Heart right ventricle (tissue), 16 donors: ENCODE measurements around the gene DNMT3A. TPM values are rescaled to one million over a fixed set of nuclear protein-coding genes. Genes with fewer than 3 reads are reported as not detected.

ENCODE experiments used
- ATAC-seq, 8 donors: fragments of 200-7000 bp; cut with Tn5 transposase; one replicate each; pipeline ENCODE4 v1.9.1; 2020; ENCODE audit warnings: mild to moderate bottlenecking in 8 of 8, moderate library complexity in 8 of 8, moderate number of reproducible peaks in 1 of 8
- DNase-seq, 2 donors: peaks; one replicate each; pipeline ENCODE4 v3.0.0-alpha.2; 2020
- H3K27ac ChIP-seq, 10 donors: fragments of 200-600 bp; sonication (generic) in 2 of 10; one replicate each; pipeline versions ENCODE4 v1.5.0 to v1.8.0; 2020 to 2022; ENCODE audit warnings: mild to moderate bottlenecking in 3 of 10
- H3K27me3 ChIP-seq, 7 donors: fragments of 200-600 bp; one replicate each; pipeline ENCODE4 v1.8.0; 2021 to 2022; ENCODE audit warnings: mild to moderate bottlenecking in 2 of 7
- H3K36me3 ChIP-seq, 9 donors: fragments of 200-600 bp; sonication (generic) in 1 of 9; one replicate each; pipeline versions ENCODE4 v1.5.0 to v1.8.0; 2020 to 2022; ENCODE audit warnings: mild to moderate bottlenecking in 2 of 9
- H3K4me1 ChIP-seq, 9 donors: fragments of 200-600 bp; sonication (generic) in 1 of 9; one replicate each; pipeline versions ENCODE4 v1.5.0 to v1.8.0; 2020 to 2022; ENCODE audit warnings: mild to moderate bottlenecking in 4 of 9
- H3K4me3 ChIP-seq, 10 donors: fragments of 200-600 bp; sonication (generic) in 2 of 10; one replicate each; pipeline versions ENCODE4 v1.5.0 to v1.8.0; 2020 to 2022; ENCODE audit warnings: mild to moderate bottlenecking in 7 of 10, moderate library complexity in 2 of 10
- H3K9me3 ChIP-seq, 11 donors: fragments of 200-600 bp in 10 of 11; sonication (generic) in 2 of 11; one replicate each; pipeline versions ENCODE4 v1.5.0 to v1.8.0; 2013 to 2022; ENCODE audit warnings: mild to moderate bottlenecking in 2 of 11, control low read depth in 1 of 11, moderate library complexity in 1 of 11
- CTCF ChIP-seq, 9 donors: fragments of 200-600 bp; sonication (generic) in 2 of 9; IDR thresholded peaks; one replicate each; pipeline versions ENCODE4 v1.5.0 to v1.8.0; 2021 to 2022; ENCODE audit warnings: antibody characterized with exemption in 9 of 9, mild to moderate bottlenecking in 5 of 9, moderate library complexity in 1 of 9
- WGBS, 2 donors: extraction: QIAGEN DNeasy Blood & Tissue Kit; methylation state at CpG; one replicate each; pipeline ENCODE4 v1.1.7; 2013; ENCODE audit warnings: inconsistent platforms in 1 of 2; 5-methylcytosine and 5-hydroxymethylcytosine counted together
- intact Hi-C, 10 donors: fragments of 100-400 bp; cut with DNase I; formaldehyde crosslinking; loops; one replicate each; pipeline versions ENCODE4 v1.11.1 to v1.14.2; 2022
- polyA plus RNA-seq, 2 donors: library from polyadenylated mRNA; stranded (reverse); fragments of 200-250 nt; gene quantifications; one replicate each; pipeline ENCODE4 v1.2.3, GENCODE V29; 2013
- total RNA-seq, 10 donors: library from RNA; stranded (reverse); fragmentation: NEBNext Ultra II Directional in 3 of 10; extraction: Animal tissue kit (Norgen Biotek cat#: 25700) in 3 of 10; gene quantifications; one replicate each; pipeline versions ENCODE4 v1.2.1 to v1.2.4, GENCODE V29; 2021 to 2023
- donor health status: Arrhythmogenic right ventricular cardiomyopathy.
- donor health status: ischemic (EF 13 %, LVEDD 7.1; RV severe dilation, severe dysfunction).
- donor health status: healthy with polysubstance abuse.
- donor health status: DM: no; HTN: yes; CAD: no.
- donor health status: DM: no; HTN: no; CAD: no.
- donor health status: ischemic (EF 25% LVEDD 6.9; RV normal size, moderate dysfunction).
- donor health status: ischemic (EF 25% LVEDD 5.7; RV mildly dilated, moderate dysfunction).
- donor health status: healthy.
- donor health status: DM: yes; HTN: yes; CAD: no.
- donor health status: Ischemic cardiomyopathy.
- donor health status: ischemic (EF 35%, LVEDD 5.7; RV mildly dilated, moderate dysfunction).
- donor health status: nonischemic (EF 11% LVEDD 7.7; RV severe dilation, severe dysfunction).
- donor health status: DM: yes; HTN: yes; CAD: no.
- donor health status: PGD.
- donor health status: ischemic (EF 29% LVEDD 5.4; RV normal size, mild dysfunction).
- donor health status: nonischemic (EF 23%, LVEDD 6.1; RV moderate dilation, normal function).

DNMT3A gene
- total and polyA plus RNA-seq, 12 donors, result 4.7 to 23.7 (median 19.3) TPM

DNA sequence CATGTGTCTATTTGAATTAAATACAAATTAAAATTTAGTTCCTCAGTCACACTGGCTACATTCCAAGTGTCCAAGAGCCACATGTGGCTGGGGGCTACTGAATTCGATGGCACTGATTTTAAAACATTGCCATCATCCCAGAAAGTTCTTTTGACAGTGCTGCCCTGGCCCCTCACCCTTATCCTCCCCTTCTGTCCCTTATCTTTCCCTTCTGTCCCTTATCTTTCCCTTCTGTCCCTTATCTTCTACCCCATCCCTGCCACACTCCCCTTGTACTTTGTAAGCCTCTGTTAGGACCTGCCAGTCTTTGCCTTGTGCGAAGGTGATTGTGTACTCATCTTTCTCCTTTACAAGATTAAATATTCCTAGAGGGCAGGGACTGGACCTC, 85.2 kb downstream of the DNMT3A start:
- peaks cover 0 to 64% (median 18%) of the 10 kb centered on the region in 9 donors for H3K36me3 ChIP-seq
- intact Hi-C loops, result loop anchor here in 1 of 10 donors (5.0 kb wide), 1 partner anchor 86 kb away; the partner anchor contains the start of gene DNMT3A
- TF ChIP-seq CTCF (IDR thresholded peaks at IDR 0.05), result no peak
- peak overlapping the region in 5 of 10 donors; percentile 37 to 68 (median 67) for H3K27ac ChIP-seq
- ATAC-seq (no peak), DNase-seq (no peak)
- H3K4me1 ChIP-seq, result peaks cover 16 to 40% (median 31%) of the 10 kb centered on the region in 9 donors
- H3K9me3 ChIP-seq, result no peaks in the 10 kb centered on the region
- no peaks in the 10 kb centered on the region for H3K27me3 ChIP-seq
- 54 to 59% methylated on average over 2 of the region's 2 CpGs for WGBS, 2 donors
- H3K4me3 ChIP-seq, result no peak overlapping the region

GRCh38 chr2:25255745-25256487, 85.8 kb downstream of the DNMT3A start:
- ATAC-seq (no peak), DNase-seq (no peak)
- intact Hi-C loops, result loop anchor here in 1 of 10 donors (5.0 kb wide), 1 partner anchor 86 kb away; the partner anchor contains the start of gene DNMT3A
- Histone ChIP-seq H3K9me3 (no peaks in the 10 kb centered on the region), H3K4me1 (peaks cover 18 to 45% (median 33%) of the 10 kb centered on the region in 9 donors), H3K36me3 (peaks cover 0 to 60% (median 17%) of the 10 kb centered on the region in 9 donors), H3K27me3 (no peaks in the 10 kb centered on the region), H3K4me3 (no peak overlapping the region), H3K27ac (peak overlapping the region in 3 of 10 donors; percentile 37 to 67 (median 67))
- no peak for TF ChIP-seq CTCF (IDR thresholded peaks at IDR 0.05)
- 90 to 92% methylated on average over 15 of the region's 15 CpGs for WGBS, 2 donors

- ATAC-seq (no peak), DNase-seq (no peak)
- Histone ChIP-seq H3K36me3 (peaks cover 0 to 56% (median 8%) of the 10 kb centered on the region in 9 donors), H3K4me1 (peaks cover 18 to 46% (median 37%) of the 10 kb centered on the region in 9 donors), H3K27me3 (no peaks in the 10 kb centered on the region), H3K4me3 (no peak overlapping the region), H3K9me3 (no peaks in the 10 kb centered on the region), H3K27ac (no peak overlapping the region)
- WGBS, 2 donors, result 88 to 100% methylated on average over 1 of the region's 1 CpG
- intact Hi-C loops, result loop anchor here in 1 of 10 donors (5.0 kb wide), 1 partner anchor 87 kb away; the partner anchor contains the start of gene DNMT3A
- TF ChIP-seq CTCF (IDR thresholded peaks at IDR 0.05), result no peak
Observed at GRCh38 chr2:25254961-25255360, 86.8 kb downstream of the DNMT3A start.

GRCh38 chr2:25253153-25253626, 88.5 kb downstream of the DNMT3A start:
- WGBS, 2 donors, result 81 to 89% methylated on average over 11 of the region's 11 CpGs
- no peak for ATAC-seq
- no peaks in the 10 kb centered on the region for H3K27me3 ChIP-seq
- peak overlapping the region in 9 of 10 donors; percentile 58 to 90 (median 86) for H3K27ac ChIP-seq
- H3K36me3 ChIP-seq, result peaks cover 0 to 48% (median 5%) of the 10 kb centered on the region in 9 donors
- H3K4me1 ChIP-seq, result peaks cover 18 to 46% (median 37%) of the 10 kb centered on the region in 9 donors
- H3K9me3 ChIP-seq, result no peaks in the 10 kb centered on the region
- DNase-seq, result no peak
- H3K4me3 ChIP-seq, result peak overlapping the region in 7 of 10 donors; percentile 47 to 71 (median 64)
- intact Hi-C loops, result loop anchor here in 1 of 10 donors (2.0 kb wide), 1 partner anchor 18 kb away; no protein-coding TSS in a partner anchor
- TF ChIP-seq CTCF (IDR thresholded peaks at IDR 0.05), result no peak
